GM21786 (cell line): Measurements from ENCODE around the gene TSEN2.

ENCODE experiments used
- ATAC-seq: cut with Tn5 transposase; IDR thresholded peaks from one replicate; pipeline ENCODE4 v1.9.1; 2021; ENCODE audit not compliant: unreplicated experiment

TSEN2 gene

DNA sequence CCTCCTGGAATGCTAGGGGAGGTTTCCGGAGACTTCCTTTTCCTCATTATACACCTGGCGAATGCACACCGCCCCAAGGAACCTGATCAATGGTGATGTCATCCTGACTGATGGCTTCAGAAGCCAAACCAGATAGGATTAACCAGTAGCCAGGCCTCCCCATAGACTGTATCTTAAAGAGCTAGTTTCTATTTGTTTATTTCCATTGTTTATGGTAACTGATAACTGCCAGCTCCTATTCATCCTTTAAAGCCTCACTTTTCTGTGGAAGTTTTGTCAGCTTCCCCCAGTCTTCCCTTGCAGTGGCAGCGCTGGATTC is 61.2 kb downstream of the TSEN2 start, which contains the start of gene MKRN2OS:
MKRN2OS (minus strand) TSS at position 27 of the 319 bp plus-strand sequence. CDS start 35 bp downstream, outside the sequence.
- ATAC-seq = no peak

DNA sequence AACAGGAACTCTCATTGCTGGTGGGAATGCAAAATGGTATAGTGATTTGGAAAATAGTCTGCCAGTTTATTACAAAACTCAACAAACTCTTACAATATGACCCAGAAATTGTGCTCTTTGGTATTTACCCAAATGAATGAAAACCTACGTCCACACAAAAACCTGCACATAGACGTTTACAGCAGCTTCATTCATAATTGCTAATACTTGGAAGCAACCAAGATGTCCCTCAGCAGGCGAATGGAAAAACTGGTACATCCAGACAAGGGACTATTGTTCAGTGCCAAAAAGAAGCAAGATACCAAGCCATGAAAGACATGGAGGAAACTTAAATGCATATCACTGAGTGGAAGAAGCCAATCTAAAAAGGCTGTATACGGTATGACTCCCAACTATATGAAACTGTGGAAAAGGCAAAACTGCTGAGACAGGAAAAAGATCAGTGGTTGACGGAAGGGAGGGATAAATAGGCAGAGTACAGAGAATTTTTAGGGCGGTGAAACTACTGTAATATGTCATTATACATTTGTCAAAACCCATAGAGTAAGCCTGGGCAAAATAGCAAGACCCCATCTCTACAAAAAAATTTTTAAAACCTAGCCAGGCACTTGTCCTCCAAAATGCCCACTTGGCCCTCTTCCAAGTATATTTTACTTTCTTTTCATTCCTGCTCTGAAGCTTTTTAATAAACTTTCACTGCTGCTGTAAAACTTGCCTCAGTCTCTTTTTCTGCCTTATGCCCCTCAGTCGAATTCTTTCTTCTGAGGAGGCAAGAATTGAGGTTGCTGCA is 65.9 kb downstream of the TSEN2 start:
- ATAC-seq = no peak

DNA sequence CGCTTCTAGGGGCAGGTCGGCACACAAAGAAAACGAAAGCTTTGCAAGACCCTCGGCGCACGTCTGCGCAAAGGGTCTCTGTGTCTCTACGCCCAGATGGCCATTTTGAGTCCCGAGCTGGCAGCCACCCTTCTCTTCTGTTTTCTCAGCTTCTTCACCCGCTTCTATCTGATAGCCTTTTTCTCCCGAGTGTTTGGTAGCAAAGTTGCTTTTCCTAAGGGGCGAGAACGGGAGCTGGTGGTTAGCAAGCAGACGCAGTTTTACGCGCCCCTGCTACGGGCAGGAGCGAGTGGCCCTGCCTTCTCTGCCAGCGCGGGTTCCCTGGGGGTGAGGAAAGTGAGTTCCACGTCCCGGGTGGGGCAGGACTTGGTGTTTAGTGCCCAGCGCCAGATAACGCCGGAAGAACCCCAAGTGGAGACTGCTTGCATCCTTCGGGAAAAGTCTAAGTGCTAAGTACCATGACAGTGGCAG is 69.7 kb downstream of the TSEN2 start:
- no peak for ATAC-seq

- no peak for ATAC-seq
These were observed 72.0 kb downstream of the TSEN2 start for GRCh38 chr3:12556314-12556689.

GRCh38 chr3:12556690-12557472 is 72.6 kb downstream of the TSEN2 start, which contains the start of gene MKRN2:
TSS of gene MKRN2 (plus strand) at chr3:12557087. CDS start at chr3:12557151, 64 bp downstream.
- ATAC-seq = peak; percentile 72

GRCh38 chr3:12557473-12558100 is 73.3 kb downstream of the TSEN2 start:
- no peak for ATAC-seq

DNA sequence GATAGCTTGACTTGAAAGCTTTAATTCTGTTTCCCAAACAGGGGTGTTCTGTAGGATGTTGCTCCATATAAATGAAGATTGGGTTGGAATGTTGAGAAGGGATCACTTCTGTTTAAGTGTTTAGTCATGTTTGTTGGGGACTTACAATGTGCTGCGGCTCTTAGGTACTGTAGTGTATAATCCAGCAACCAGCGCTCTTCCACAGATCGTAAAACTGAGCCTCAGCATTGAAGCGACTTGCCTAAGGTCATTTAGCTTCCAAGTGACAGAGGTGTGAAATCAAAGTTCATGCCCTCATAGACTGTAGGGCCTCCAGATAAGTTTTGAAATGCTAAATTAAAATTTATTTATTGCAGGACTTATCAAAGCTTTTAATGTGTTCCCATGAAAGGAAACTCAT is 74.4 kb downstream of the TSEN2 start:
- ATAC-seq = no peak

DNA sequence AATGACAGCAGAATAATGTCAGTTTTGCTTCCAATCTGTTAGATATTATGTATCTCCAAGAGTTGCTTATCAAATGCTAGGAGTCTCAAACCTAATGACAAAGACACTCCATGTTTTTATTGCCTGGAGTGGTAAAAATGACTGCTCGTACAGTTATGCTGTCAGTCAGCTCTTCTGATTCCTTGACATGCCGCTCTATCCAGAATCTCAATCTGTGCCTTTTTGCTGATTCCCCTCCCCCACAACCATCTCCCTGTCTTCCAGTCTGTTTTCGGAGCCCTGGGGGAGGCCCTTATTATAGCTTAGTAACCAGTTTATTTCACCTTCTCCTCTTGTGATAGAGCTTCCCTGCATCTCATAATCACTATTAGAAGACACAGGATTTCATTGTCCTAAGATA is 75.2 kb downstream of the TSEN2 start:
- no peak for ATAC-seq

- peak; percentile 32 for ATAC-seq
These were observed 76.4 kb downstream of the TSEN2 start for GRCh38 chr3:12560505-12561190.

DNA sequence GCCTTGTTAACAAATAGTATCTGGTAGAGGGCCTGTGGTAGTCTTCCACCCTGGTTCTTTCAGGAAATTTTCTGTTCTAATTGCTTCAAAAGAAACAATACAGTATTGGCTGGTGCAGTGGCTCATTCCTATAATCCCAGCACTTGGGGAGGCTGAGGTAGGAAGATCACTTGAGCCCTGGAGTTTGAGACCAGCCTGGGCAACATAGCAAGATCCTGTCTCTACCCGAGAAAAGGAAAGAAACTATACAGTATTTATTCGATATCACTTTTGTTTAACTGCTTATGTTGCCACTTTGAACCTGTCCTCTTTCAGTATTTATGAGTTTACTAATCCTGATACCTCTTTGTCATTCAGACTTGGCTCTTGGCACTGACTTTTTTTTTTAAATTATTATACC is 77.1 kb downstream of the TSEN2 start:
- no peak for ATAC-seq

DNA sequence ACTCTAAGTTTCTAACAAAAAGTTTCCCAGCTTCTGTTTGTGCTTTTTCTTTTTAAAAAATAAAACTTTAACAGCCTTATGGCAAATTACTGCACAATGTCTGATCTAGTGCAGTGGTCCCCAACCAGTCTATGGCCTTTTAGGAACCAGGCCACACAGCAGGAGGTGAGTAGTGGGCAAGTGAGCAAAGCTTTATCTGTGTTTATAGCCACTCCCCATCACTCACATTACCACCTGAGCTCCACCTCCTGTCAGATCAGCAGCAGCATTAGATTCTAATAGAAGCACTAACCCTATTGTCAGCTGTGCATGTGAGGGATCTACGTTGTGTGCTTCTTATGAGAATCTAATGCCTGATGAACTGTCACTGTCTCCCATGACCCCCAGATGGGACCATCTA is 78.2 kb downstream of the TSEN2 start:
- ATAC-seq = no peak

- no peak for ATAC-seq
These were observed 82.7 kb downstream of the TSEN2 start for GRCh38 chr3:12566976-12567375.

DNA sequence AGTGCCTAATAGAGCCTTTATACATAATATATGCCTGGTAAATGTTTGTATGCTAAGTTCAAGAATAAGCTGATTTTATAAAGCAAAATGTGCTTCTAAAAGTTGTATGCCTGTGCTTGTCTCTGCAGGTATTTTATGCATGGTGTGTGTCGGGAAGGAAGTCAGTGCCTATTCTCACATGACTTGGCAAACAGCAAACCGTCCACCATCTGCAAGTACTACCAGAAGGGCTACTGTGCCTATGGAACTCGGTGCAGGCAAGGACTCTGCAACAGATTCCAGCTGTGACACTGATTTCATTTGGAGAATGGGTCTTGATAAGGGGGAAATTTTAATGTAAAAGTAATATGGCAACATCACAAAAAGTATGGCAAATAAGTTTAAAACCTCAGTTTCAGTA is 84.5 kb downstream of the TSEN2 start:
- no peak for ATAC-seq

DNA sequence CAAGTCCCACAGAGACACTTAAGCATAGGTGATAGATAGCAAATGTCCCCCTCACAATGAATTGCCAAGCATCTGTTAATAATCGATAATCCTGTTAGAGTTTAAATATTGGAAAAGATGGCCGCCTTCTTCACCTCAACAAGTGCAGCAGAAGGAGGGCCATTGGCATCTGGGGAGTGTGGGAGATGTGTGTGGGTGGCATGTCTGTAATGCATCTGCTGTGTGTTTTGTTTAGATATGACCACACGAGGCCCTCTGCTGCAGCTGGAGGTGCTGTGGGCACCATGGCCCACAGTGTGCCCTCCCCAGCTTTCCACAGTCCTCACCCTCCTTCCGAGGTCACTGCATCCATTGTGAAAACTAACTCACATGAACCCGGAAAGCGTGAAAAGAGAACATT is 85.6 kb downstream of the TSEN2 start:
- ATAC-seq = no peak

DNA sequence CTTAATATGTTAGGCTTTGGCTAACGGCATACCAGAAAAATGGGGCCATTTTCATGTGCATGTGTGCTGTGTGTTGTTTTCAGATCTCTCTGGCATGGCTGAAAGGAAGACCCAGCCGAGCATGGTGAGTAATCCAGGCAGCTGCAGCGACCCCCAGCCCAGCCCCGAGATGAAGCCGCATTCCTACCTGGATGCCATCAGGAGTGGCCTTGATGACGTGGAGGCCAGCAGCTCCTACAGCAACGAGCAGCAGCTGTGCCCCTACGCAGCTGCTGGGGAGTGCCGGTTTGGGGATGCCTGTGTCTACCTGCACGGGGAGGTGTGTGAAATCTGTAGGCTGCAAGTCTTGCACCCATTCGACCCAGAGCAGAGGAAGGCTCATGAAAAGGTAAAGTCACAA is 87.7 kb downstream of the TSEN2 start:
- no peak for ATAC-seq

DNA sequence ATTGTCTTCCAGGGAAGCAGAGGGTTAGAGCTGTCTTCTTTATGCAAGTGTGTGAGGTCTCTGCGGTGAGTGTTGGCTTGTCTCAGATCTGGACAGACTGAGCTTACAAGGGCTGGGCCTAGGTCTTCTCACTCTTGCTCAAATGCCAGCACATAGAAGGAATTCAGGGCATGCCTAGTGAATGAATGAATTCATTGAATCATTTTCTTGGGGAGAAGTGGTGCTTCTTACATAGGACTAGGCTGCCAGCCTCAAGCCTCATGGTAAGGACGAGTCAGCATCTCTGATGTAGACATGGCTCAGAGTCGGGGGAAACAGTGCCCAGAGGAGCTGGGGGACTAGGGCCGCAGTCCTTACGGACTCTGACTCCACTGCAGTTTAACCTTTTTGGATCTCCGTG is 89.9 kb downstream of the TSEN2 start:
- no peak for ATAC-seq

GRCh38 chr3:12574661-12575060 is 90.4 kb downstream of the TSEN2 start:
- no peak for ATAC-seq

- ATAC-seq = no peak
These were observed 93.1 kb downstream of the TSEN2 start for GRCh38 chr3:12577379-12577778.

DNA sequence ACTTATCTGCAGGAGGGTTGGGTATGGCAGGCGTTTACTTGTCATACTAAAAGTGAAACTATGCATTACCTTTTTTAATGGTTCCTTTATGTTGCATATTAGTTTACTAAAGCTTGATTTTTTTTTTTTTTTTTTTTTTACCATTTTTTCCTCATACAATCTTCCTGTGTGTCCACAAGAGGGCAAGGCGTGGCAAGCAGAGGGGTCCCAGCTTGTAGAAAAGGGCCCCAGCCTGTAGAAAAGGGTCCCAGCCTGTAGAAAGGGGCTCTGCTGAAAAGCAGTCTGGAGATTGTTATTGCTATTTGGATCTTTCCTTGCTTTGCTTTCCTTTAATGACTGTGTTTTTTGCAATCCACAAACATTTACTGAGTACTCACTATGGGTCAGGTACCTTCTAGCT is 94.5 kb downstream of the TSEN2 start:
- ATAC-seq = no peak

- no peak for ATAC-seq
These were observed 95.2 kb downstream of the TSEN2 start for GRCh38 chr3:12579456-12579855.

DNA sequence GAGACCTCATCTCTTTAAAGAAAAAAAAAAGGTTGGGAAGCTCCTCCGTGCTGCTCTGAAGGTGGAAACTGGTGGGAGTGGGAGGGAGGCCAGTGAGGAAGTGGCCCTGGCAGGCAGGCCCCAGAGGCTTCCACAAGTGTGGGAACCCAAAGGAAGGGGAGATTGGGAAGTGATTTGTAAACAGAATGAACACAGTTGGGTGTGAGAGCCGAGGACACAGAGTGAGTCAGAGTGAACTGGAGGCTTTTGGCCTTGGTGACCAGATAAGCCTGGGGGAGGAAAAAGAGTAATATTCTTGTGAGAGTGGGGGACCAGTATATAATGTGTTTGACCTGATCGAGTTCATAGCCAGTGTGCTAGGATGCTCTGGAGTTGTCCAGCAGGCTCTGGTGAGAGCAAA is 95.6 kb downstream of the TSEN2 start:
- no peak for ATAC-seq
